Tibial nerve (tissue), 4 donors: ENCODE results near the gene FNIP2.
"Not testable (repeated sequence)": the region's sequence is repeated elsewhere in the genome, so short reads cannot be mapped to it uniquely, and the experiment has no call there.

ENCODE experiments used
- CTCF ChIP-seq, 5 experiments: fragments of 200-600 bp in 3 of 5; fragments of 450-650 bp in 2 of 5; sonication (generic) in 3 of 5; IDR thresholded peaks; one replicate each; pipeline ENCODE4 v1.5.1; 2016 to 2019; ENCODE audit warnings: antibody characterized with exemption in 5 of 5, mild to moderate bottlenecking in 3 of 5, moderate library complexity in 2 of 5
- EP300 ChIP-seq, 2 donors: sonication (generic); formaldehyde crosslinking; IDR thresholded peaks; one replicate each; pipeline ENCODE4 v1.6.1; 2017; ENCODE audit warnings: antibody characterized with exemption in 2 of 2, mild to moderate bottlenecking in 1 of 2

- TF ChIP-seq EP300, CTCF (IDR thresholded peaks at IDR 0.05): not testable (repeated sequence)
Measured at GRCh38 chr4:158809208-158809607, 40.4 kb downstream of the FNIP2 start.
